Stimulated activated CD8-positive, alpha-beta memory T cell treated with anti-CD3 and anti-CD28 coated beads, Interleukin-12 subunit alpha, Interleukin-12 subunit beta, amount 100 ng/mL, for 4 hours (primary cell): ENCODE results near the gene DSTYK.
A peak's percentile ranks its signal among the peaks of the same experiment; 100 is the strongest.

Source experiments
- DNase-seq: peaks from one replicate; pipeline ENCODE4 v3.0.0-alpha.2; 2020; ENCODE audit warnings: low read depth

DSTYK gene

DNA sequence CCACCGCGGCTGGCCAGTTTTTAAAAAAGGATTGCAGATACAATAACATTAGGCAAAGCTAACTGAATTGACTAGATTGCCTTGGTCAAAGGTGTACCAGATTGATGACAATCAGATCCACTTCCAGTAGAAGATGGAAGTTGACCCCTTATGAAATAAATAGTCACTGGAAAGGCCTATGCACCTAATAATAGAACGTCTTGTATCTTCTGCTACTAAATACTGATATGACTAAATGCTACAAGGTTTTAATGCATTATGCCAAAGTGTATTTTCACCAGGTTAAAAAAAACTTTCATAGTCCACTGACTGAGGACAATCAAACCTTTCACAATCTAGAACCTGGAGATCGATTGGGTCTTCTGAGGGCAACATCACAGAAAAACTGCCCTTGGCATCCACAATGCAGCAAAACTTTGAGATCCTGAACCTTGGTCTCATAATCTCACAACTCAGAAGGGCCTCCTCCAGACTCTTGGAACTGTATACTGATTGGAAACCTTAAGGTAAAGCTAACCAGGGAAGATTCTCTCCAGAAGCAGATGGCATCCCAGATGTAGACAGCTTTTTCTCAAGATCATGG is 82.0 kb downstream of the DSTYK start:
- no peak for DNase-seq

DNA sequence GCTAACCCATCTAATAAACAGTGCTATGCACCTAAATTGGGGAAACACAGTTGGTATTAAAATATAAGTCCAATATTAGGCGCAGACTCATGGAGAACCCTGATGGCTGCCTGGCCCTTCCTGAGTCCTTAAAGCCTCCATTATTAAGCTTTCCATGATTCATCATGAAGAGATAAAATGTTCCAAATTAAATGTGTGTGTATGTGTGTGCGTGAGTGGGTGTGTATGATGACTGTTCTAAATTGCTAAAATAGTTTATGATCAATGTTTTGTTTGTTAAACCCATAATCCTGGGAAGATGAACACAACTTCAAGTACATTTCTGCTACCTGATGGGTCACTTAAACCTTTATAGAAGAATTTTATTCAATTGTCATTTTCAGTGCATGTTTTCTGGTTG is 83.5 kb downstream of the DSTYK start:
- DNase-seq, result no peak

GRCh38 chr1:205127646-205128045 is 83.9 kb downstream of the DSTYK start:
- no peak for DNase-seq

DNA sequence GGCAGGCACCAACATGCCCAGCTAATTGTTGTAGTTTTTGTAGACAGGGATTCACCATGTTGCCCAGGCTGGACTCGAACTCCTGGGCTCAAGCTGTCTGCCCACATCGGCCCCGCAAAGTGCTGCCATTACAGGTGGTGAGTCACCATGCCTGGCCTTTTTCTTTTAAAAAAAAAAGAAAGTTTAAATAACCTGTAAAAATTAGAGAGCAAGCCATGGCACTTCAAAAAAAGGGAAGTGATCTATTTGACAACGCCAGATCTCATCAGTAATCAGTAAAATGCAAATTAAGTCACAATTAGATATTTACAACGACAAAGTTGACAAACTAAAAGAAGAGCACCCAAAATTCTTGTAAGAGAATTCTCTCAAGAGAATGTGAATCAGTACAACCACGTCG is 86.8 kb downstream of the DSTYK start:
- DNase-seq, result no peak

DNA sequence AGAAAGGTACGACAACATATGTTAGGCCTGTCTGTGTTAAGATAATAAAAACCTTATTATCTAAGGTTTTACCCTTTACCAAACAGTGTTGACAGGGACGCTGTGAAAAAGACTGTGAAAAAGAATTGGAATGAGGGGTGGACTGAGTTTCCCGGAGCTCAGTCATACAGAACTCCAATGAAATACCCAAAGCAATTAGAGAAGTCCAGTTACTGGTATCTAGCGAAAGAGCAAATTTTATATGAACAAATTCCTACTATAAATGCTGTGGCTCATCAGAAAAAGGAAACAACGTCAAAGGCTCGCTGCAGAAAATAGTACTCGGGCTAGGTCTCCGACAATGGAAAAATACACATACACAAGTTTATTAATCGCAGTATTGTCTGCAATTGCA is 89.0 kb downstream of the DSTYK start:
- no peak for DNase-seq

- peak; percentile 91 for DNase-seq
Measured at GRCh38 chr1:205121660-205122488, 89.6 kb downstream of the DSTYK start, which contains the start of gene RBBP5. Gene RBBP5 (minus strand): TSS chr1:205121978. CDS start chr1:205121873, 105 bp downstream.

DNA sequence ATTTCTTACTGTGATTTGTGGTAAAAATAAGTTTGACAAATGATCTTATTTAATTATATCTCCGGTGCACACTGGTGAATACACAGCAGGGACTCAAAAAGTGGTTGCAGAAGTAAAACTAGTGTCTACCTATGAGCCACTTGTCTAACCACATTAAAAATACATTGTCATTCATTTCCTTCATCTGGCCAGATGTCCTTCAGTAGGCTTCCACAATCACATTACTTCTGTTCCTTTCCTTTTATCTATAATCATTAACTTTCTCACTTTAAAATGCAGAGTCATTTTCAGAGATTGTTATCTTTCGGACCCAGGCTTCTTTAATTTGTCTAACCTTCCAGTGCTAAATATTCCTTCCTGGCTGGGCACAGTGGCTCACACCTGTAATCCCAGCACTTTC is 92.8 kb downstream of the DSTYK start:
- no peak for DNase-seq

DNA sequence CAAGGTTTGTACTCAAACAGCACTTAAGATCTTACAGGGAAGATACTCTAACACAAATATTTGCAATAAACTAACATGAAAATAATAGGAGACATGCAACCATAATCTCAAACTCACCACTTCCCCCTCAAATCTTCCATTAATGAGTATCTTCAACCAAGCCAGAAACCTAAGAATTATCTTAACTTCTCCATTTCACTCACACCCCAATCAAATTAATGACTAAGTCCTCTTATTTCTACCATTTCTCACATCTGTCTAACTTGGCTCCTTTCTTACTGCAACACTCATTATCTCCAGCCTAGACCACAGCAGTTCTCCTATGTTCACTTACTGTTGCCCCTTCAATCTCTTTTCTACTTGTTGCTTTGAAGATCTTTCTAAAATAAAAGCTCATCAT is 100.1 kb downstream of the DSTYK start:
- DNase-seq, result no peak

- DNase-seq, result no peak
Measured at GRCh38 chr1:205109711-205110110, 101.8 kb downstream of the DSTYK start.

GRCh38 chr1:205109269-205109668 is 102.2 kb downstream of the DSTYK start:
- DNase-seq, result no peak

- DNase-seq, result no peak
Measured at GRCh38 chr1:205108464-205108863, 103.0 kb downstream of the DSTYK start.

DNA sequence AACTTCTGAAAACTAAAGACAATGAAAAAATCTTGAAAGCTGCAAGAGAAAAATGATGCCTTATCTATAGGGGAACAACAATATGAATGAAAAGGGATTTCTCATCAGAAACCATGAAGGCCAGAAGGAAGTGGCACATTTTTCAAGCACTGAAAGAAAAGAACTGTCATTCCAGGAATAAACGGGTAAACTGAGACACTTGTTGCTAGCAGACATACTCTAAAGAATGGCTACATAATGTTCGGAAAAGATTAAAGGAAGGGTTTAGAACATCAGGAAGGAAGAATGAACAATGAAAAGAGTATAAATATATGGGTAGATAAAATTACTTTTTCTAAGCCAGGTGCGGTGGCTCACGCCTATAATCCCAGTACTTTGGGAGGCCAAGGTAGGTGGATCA is 104.2 kb downstream of the DSTYK start:
- no peak for DNase-seq

DNA sequence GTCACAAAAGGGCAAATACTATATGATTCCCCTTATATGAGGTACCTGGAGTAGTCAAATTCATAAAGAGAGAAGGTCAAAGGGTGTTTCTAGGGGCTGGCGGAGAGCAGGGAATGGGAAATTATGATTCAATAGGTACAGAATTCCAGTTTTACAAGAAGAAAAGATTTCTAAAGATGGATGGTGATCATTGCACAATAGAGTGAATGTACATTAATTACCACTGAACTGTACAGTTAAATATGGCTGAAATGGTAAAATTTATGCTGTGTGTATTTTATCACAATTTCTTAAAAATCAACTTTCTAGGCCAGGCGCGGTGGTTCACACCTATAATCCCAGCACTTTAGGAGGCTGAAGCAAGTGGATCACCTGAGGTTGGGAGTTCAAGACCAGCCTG is 109.1 kb downstream of the DSTYK start:
- DNase-seq, result no peak

DNA sequence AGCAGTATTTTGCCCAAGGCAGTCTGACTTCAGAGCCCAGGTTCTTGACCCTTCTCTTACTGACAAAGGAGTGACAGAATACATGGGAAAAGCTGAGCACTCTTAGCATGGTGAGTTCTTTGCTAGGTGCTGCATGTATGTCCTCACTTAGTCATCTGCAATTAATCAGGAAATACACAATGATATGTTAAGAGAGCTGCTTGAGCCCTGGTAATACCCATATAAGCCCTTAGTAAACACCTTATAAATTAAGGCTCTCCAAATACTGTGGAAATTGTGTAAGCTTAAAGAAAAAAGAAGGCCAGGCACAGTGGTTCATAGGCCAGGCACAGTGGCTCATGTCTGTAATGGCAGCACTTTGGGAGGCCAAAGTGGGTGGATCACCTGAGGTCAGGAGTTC is 113.3 kb downstream of the DSTYK start:
- DNase-seq, result no peak

- no peak for DNase-seq
Measured at GRCh38 chr1:205095422-205095821, 116.1 kb downstream of the DSTYK start.
